Measurements from ENCODE around the gene FUT3.
"Not testable (repeated sequence)": the region's sequence is repeated elsewhere in the genome, so short reads cannot be mapped to it uniquely, and the experiment has no call there.

Gene FUT3

DNA sequence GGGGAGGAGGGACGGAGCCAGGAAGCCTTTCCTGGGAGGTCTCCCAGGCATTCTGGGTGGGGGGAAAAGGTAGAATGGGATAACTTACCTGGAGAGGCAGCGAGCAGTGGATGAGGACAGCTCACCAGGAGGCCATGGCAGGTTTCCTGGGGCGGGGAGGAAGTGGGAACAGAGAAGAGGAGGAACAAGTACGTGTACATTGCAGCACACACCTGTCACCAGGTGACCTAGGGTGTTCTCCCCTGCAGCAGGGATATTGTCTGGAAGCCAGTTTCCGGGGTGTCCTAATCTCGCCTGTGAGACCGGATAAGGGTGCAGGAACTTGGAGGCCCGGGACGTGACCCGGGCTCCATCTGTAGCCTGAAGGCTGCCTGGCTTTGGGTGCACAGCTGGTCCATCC is at the start of gene FUT3:
TSS of gene FUT3 (minus strand) at position 148 of the 400 bp plus-strand sequence.
- no peak for DNase-seq (ENCODE audit: low read depth)

DNA sequence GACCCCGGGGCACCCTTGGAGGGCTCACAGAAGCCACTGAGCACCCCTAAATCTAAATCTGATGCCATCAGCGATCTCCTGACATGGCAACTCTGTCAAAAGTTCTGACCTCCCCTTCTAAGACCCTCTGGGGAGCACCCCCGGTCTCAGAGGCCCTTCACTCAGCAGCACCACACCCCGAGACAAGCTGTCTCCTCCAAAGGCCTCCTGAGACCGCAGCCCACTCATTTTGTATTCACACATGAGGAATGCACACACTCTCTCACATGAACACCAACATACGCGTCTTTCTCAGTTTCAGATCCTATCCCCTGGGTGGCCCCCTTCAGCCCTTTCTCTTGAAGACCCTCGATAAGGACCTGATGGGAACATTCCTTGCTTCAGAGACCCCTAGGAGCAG is 49.7 kb upstream of the FUT3 start:
- DNase-seq (ENCODE audit: low read depth): no peak

DNA sequence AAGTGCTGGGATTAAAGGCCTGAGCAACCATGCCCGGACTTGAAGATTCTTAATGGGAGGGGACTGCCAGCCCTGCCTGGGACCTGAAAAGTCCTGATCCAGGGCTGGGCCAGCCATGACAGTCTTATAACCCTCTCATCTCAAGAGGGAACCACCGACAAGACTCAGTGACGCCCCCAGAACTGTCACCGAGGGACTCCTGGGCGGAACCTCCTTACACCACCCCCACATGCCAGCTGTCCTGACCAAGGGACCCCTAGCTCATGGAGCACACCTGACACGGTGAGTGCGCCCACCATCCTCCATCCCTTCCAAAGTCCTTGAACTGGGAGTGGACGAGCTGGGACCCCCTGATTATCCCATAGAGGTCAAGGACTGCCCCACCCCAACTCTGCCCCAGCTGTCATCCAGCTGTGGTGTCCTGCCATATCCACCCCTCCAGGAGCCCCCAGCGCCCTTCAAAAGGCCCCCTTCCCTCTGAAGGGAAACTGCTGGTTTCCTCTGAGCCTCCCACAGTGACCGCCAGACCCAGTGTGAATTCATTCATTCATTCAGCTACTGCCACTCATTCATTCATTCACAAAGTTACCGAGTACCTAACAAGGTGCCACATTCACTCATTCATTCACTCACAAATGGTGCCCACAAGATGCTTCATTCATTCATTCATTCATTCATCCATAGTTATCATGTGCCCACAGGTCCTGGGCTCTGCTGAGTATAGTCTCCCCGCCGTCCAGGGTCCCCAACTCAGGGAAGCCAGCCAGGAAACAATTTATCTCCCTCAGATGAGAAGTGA is 48.7 kb upstream of the FUT3 start:
- no peak for DNase-seq (ENCODE audit: low read depth)

DNA sequence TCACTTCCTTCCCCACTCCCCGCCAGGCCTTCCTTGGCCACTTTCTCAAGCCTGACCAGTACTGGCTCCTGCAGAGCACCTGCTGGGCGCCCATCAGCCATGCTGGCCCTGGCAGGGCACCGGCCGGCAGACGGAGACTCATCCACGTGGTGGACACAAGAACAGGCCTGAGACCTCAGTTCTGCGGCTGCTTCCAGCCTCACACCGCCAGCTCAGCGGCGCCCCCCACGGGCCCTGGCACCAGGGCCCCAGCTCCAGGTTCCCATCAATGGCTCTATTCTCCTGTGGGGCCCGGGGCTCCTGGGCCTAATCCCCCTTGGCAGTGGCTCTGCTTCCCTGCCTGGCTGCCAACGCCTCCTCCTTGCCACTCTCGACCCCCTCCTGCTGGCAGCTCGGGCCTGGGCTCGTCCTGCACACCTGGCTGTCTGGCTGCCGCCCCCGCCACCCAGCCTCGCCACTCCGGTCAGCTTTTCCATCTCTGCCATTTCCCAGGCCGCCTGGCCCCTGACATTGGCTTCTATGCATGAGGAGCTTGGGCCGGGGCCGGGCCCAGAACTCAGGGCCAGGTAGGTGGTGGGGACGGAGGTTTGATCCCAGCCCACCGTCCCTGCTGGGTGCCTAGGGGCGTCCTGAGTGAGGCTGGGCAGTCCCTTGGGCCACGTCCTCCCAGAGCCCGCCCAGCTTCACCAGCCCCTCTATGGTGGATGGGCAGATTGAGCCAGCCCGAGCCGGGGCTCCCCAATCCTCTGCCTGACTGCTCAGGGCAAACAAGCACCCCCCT is 46.1 kb upstream of the FUT3 start:
- no peak for DNase-seq (ENCODE audit: low read depth)

DNA sequence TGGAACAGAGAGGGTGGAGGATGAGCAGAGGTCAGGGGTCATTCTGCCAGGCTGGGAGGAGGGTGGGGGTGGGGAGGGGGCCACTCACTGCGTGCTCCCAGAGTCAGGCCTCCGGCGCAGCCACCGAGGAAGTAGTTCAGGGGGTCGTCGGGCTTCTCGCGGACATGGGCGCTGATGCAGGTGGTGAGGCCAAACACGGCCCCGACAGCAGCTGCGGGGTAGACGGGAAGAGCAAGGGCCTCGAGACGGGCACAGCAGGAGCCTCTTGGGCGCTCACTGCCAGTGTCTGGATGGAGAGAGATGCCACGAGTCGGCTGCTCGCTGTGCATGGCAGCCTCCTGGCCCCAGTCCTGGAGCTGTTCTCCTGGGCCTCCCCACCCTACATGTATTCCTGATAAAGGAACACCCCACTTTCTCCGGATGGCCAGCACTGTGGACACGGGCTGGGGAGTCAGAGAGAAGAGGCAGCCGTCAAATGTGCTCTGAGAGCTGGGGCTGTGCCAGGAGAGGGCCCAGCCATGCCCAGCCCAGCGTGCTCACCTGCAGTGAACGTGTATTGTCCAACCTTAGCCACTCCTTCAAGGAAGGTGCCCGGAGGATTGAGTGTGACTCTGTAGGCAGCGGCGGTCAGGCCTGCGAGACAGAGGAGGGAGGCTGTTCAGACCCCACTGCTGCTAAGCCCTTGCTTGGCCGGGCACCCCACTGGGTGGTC is 45.3 kb upstream of the FUT3 start:
- DNase-seq (ENCODE audit: low read depth): no peak

DNA sequence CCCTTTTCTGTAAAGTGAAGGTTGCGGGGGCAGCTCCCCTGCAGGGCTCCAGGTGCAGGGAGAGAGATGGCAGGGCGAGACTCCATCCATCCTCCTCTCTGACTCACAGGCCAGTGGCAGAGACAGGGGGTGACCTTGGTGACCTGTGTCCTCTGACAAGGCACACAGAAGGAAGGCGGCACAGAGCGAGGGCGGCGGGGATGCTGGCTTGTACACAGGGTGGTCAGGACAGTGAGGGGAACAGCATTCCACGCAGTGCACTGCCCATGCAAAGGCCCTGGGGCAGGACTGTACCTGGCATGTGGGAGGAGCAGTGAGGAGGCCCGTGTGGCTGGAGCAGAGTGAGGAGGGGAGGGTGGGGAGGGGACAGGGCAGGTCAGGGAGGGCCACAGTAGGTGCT is 44.6 kb upstream of the FUT3 start:
- DNase-seq (ENCODE audit: low read depth): no peak

DNA sequence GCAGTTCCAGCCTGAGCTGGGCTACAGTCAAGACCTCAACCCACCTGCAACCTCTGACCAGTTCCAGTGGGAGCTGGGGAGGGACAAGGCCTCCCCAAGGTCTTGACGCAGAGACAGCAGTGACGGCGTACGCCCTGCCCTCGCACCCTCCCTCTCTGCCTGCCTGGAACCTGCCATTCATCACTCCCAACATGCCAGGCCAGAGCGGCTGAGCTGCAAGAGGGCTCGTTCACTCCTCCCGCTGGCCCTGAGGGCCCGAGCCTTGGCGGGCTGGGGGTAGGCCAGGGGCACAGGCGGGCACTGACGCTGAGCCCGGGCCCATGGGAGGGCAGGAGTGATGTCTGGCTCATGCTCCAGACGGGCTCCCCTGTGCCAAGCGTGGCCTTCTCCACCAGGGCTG is 44.2 kb upstream of the FUT3 start:
- no peak for DNase-seq (ENCODE audit: low read depth)

DNA sequence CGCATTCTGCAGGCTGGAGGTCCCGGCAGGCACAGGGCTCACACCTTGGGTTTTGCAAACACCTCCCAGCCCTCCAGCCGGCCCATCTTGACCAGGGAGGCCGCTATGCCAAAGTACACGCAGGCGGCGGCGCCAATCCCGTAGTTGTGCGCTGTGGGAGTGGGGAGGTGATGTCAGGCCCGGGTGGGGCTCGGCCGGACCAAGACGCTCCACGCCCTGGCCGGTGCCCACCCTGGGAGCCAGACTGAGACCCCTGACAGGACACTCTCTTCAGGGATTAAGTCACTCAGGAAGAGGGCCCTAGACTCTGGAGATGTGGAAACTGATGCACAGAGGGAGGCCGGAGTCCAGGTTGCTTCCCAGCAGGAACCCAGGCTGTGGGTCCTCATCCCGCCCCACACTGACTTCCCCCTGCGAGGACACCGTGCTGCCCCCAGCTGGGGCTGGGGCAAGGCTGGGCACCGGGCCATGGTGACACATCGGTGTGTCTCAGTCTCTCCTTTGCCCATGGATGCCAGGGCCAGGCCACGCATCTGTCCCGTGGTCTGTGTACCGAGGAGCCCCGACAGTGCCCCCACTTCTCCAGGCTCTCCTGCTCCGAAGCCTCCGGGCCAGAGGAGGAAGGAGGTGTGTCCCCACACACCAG is 43.6 kb upstream of the FUT3 start:
- DNase-seq (ENCODE audit: low read depth): no peak

DNA sequence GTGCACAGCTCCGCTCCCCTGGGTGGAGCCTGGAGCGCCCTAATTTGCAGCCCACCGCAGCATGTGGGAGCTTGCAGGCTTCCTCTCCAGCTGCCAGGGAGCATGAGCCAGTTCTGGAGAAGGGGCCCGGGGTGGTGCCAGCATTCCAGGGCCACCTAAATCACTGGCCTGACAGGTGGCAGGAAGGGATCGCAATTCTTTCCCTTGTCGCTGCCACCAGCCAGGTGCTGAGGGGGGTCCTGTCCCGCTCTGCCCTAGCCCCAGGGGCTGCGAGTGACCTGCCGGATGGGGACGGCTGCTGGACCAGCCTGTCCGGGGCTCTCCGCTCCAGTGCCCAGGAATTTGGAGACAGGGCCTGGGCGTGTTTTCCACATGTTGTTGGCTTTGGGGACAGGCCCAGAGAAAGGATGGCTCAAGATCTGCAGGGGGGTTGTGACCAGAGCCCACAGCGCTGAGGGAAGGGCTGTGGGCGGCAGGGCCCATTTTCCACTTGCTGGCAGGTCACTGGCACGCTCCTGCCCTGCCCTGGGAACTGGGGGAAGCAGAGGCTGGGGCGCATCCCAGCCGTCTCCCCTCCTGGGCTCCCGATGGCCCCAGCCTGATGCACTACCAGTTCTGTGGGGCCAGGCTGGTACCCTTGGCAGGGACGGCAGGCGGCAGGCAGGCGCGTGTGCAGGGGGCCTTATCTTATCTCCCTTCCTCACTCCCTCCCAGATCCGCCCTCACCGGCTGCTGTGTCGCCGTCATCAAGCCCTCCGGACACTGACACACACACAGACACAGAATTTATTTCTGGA is 42.9 kb upstream of the FUT3 start:
- no peak for DNase-seq (ENCODE audit: low read depth)

DNA sequence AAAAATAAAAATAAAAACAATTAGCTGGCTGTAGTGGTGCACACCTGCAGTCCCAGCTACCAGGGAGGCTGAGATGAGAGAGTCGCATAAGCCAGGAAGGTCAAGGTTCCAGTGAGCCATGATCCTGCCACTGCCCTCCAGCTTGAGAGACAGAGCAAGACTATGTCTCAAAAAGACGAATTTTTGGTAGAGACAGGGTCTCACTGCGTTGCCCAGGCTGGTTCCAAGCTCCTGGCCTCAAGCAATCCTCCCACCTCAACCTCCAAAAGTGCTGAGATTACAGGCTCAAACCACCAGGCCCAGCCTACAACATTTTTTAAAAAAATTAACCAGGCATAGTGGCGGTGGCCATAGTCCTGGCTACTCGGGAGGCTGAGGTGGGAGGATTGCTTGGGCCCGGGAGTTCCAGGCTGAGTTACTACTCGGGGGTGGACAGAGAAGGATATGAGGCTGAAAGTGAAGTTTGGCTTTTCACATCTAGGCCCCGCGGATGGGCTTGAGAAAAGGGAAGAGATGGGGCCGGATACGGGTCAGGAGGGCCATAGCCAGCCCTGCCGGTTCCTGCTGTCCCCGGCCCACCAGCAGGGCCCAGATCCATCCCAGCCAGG is 42.2 kb upstream of the FUT3 start:
- DNase-seq (ENCODE audit: low read depth): no peak

DNA sequence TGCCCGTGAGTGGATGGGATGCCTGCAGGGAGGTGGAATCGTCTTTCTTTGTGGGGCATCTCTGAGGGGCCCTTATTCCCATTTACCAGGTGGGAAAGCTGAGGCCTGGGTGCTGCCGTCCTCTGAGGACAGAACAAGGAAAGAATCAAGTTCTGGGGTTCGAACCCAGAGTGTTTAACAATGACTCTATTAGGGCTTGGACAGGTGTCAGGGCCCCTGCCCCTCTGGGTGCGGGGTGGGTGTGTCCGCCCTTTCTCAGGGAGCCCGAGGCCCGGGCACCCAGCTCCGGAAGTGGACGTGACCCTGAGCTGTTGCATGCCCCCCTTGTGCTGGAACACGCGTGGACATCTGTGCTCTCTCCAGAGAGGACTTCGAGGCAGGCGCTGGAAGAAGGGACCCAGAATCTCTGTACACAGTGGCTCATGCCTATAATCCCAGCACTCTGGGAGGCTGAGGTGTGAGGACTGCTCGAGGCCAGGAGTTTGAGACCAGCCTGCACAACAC is 41.6 kb upstream of the FUT3 start:
- DNase-seq (ENCODE audit: low read depth): no peak

DNA sequence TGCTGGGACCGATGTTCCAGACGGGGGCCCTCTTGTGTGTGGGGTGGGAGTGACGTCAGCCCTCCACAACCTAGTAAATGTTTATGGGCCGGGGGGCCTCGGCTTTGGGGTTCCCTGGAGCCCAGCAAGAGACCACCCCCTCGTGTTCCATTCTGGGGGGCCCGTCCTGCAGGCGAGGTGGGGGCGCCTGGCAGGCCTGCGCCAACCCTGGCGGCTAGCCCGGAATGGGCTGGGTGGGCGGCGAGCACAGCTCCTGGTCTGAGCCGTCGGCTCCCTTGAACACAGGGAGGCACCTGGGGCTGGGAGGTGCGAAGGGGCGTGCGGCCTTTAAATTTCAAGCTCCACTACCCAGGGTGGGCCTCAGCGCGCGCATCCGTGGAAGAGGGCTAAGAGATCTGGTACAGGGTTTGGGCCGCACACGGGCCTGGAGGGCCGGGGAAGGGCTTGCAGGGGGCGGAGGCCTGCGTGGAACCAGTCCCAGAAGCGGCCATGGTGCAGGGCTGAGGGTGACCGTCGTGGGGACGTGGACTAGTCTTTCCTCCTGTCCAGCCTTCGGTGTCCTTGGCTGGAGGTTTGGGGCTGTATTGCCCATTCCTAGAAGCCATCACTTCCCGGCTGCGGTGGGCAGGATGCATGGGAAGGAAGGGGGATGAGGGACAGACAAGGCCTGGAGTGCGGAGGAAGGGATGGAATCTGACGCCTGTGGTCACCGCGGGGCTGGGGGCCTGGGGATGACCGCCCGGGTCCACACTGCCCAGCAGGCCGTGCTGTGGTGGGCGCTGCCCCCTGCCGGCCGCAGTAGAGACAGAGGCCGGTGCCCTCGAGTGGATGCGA is 40.9 kb upstream of the FUT3 start:
- DNase-seq (ENCODE audit: low read depth): no peak

DNA sequence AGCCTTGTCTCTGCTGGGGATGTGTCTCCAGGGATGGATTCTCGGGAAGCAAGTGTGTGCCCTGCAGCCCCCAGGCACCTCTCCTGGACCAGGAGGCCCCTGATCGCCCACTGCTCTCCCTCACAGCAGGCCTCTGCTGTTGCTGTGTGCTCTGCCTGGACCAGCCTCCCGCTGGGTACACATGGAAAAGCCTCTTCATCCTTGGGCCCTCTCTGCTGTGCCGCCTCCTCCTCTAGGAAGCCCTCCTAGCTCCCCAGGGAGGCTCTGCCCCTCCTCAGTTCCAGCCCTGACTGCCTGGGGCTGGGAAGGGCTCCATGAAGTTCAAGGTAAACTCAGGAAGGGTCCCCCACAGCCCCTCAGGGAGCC is 40.3 kb upstream of the FUT3 start:
- DNase-seq (ENCODE audit: low read depth): no peak

DNA sequence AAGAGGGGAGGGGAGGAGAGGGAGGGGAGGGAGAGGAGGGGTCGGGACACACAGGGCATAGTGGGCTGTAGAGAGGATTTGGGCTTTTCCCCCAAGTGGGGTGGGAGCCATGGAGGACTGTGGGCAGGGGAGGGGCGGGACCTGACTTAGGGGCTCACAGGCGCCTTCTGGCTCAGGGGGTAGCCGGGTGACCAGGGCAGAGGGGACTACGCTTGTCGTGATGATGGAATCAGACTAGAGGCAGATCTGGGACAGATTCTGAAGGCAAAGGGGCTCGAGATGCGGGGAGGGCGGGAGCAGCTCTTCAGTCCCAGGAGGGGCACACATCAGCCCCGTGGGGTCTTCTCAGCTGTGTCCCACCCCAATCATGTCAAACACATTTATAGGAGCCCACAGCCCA is 38.9 kb upstream of the FUT3 start:
- no peak for DNase-seq (ENCODE audit: low read depth)

DNA sequence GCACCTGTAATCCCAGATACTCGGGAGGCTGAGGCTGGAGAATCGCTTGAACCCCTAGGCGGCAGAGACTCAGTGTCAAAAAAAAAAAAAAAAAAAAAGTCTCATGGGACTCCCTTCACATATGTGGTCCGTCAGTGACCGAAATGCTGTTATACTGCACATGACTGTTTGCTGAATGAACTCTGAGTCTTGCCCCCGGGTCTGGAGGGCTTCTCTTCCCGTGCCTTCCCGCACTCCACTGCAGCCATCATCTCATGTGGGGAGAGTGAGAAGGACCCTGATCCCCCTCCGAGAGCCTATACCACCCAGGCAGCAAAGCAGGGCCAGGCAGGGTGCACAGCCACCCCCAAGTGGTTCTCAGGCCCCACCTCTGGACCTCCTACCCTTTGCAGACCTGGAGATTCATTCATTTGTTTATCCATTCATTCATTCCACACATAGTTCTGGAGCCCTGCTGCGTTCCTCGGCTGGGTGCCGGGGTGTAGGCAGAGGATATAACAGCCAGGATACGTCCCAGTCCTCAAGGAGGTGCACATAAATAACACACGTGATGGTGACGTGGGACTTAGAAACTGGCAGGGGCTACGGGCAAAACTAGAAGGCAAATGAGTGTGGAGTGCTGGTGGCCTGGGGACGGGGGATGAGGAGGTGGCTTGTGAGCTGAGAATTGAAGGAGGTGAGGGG is 38.2 kb upstream of the FUT3 start:
- no peak for DNase-seq (ENCODE audit: low read depth)

DNA sequence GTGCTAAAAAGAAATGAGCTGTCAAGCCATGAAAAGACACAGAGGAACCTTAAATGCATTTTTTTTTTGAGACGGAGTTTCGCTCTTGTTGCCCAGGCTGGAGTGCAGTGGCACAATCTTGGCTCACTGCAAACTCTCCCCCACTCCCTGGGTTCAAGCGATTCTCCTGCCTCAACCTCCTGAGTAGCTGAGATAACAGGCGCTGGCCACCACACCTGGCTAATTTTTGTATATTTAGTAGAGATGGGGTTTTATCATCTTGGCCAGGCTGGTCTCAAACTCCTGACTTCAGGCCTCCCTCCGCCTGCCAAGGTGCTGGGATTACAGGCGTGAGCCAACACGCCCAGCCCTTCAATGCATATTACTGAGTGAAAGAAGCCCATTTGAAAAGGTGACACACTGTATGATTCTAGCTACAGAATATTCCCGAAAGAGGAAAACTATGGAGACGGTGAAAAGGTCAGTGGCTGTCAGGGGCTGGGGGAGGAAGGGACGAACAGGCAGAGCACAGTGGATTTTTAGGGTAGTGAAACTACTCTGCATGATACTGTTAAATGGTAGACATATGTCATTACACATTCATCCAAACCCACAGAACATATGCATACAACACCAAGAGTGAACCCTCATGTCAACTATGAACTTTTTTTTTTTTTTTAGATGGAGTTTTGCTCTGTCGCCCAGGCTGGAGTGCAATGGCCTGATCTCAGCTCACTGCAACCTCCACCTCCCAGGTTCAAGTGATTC is 33.0 kb upstream of the FUT3 start:
- not testable (repeated sequence) for DNase-seq (ENCODE audit: low read depth)

DNA sequence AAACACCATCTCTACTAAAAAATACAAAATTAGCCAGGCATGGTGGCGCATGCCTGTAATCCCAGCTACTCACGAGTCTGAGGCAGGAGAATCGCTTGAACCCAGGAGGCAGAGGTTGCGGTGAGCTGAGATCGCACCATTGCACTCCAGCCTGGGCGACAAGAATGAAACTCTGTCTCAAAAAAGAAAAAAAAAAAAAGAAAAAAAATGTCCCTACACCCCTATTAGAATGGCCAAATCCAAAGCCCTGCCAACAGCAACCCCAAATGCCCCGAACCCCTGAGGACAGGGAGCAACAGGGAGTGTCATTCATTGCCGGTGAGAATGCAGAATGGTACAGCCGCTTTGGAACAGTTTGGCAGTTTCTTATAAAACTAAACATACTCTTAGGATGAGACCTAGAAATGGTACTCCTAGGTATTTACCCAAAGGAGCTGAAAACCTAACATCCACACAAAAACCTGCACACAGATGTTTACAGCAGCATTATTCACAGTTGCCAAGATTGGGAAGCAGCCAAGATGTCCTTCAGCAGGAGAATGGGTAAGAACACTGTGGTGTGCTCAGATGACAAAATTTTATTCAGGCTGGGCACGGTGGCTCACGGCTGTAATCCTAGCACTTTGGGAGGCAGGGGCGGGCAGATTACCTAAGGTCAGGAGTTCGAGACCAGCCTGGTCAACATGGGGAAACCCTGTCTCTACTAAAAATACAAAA is 32.1 kb upstream of the FUT3 start:
- not testable (repeated sequence) for DNase-seq (ENCODE audit: low read depth)

DNA sequence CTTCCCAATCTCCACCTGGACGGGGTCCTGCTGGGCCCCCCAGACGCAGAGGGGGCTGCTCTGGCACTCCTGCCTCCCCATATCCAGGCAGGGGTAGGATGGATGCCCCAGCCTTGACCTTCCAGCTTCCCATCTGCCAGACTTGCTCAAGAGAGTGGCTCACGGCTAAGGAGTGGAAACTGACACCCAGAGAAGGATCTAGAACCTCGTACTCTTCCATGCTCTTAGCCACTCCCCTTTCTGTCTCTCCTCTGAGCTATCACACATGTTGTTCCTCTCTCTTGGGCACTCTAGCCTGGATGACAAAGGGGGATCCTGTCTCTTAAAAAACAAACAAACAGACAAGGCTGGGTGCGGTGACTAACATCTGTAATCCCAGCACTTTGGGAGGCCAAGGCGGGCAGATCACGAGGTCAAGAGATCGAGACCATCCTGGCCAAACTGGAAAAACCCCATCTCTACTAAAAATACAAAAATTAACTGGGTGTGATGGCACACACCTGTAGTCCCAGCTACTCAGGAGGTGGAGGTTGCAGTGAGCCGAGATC is 31.2 kb upstream of the FUT3 start:
- DNase-seq (ENCODE audit: low read depth): no peak
